Fibroblast of mammary gland (primary cell): ENCODE data around the gene GPX7.

Experiments
- DNase-seq: peaks from one replicate; pipeline ENCODE4 v3.0.0-alpha.2; 2010; ENCODE audit warnings: low read depth
- H3K4me3 ChIP-seq: 2 replicates; pipeline ENCODE4 v1.5.1; 2011; ENCODE audit warnings: low read depth, mild to moderate bottlenecking, low read length, moderate library complexity; ENCODE audit not compliant: control insufficient read depth
- CTCF ChIP-seq: conservative IDR thresholded peaks from 2 replicates; pipeline ENCODE4 v1.5.1; 2011; ENCODE audit warnings: low read depth, low read length, inconsistent platforms; ENCODE audit not compliant: control insufficient read depth, insufficient read depth

GPX7 gene

GRCh38 chr1:52623812-52624211, 21.6 kb downstream of the GPX7 start:
- no peak for TF ChIP-seq CTCF
- DNase-seq: no peak
- no peak overlapping the region for H3K4me3 ChIP-seq

GRCh38 chr1:52627028-52627427, 24.9 kb downstream of the GPX7 start:
- no peak for TF ChIP-seq CTCF
- no peak for DNase-seq
- no peak overlapping the region for H3K4me3 ChIP-seq

GRCh38 chr1:52628614-52629324, 26.6 kb downstream of the GPX7 start:
- TF ChIP-seq CTCF: no peak
- H3K4me3 ChIP-seq: no peak overlapping the region
- DNase-seq: peak; percentile 1

GRCh38 chr1:52629325-52629643, 27.1 kb downstream of the GPX7 start:
- DNase-seq: no peak
- no peak overlapping the region for H3K4me3 ChIP-seq
- no peak for TF ChIP-seq CTCF

- TF ChIP-seq CTCF: no peak
- DNase-seq: no peak
- no peak overlapping the region for H3K4me3 ChIP-seq
These were observed 27.5 kb downstream of the GPX7 start for GRCh38 chr1:52629667-52630066.

GRCh38 chr1:52631759-52632331, 29.7 kb downstream of the GPX7 start:
- no peak for TF ChIP-seq CTCF
- DNase-seq: no peak
- no peak overlapping the region for H3K4me3 ChIP-seq
